ENCODE data around the gene FCN1.

FCN1 gene

DNA sequence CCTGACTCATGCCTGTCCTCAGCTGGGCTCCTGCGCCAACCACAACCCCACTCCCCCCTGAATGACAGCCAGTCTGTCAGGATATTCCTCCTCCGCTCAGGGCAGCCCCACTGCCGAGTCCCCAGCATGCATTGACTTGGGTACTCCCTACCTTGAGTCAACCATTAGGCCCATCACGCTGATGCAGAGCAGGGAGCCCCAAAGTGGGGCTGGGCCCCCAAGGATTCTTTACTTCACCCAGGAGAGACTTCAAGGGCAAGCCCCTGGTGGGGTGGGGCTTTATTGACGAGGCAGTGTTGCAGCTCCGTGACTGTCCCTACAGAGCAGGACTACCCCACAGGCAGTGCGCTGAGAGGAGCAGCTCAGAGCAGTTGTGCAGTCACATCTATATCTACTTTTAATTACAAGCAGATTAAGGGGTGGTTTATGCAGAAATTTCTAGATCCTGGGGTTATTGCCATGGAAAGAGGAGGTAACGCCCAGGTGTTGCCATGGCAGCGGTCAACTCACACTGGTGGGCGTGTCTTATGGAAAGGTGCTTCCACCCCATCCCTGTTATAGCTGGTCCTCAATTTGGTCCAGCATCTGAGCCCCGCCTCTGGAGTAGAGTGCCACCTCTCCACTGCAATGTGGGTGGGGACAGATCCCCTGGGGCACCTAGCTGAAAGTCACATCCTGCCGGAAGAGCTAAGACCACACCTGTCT, 32.1 kb upstream of the FCN1 start:
- Mint-ChIP-seq H3K27ac (no peak overlapping the region), H3K9me3 (peaks cover 7% of the 10 kb centered on the region), H3K4me1 (peaks cover under 1% of the 10 kb centered on the region), H3K27me3 (ENCODE audit: low read depth) (peaks cover 12% of the 10 kb centered on the region), H3K36me3 (ENCODE audit: low read depth) (no peaks in the 10 kb centered on the region), H3K4me3 (no peak overlapping the region)
- TF ChIP-seq, protein P1, sequence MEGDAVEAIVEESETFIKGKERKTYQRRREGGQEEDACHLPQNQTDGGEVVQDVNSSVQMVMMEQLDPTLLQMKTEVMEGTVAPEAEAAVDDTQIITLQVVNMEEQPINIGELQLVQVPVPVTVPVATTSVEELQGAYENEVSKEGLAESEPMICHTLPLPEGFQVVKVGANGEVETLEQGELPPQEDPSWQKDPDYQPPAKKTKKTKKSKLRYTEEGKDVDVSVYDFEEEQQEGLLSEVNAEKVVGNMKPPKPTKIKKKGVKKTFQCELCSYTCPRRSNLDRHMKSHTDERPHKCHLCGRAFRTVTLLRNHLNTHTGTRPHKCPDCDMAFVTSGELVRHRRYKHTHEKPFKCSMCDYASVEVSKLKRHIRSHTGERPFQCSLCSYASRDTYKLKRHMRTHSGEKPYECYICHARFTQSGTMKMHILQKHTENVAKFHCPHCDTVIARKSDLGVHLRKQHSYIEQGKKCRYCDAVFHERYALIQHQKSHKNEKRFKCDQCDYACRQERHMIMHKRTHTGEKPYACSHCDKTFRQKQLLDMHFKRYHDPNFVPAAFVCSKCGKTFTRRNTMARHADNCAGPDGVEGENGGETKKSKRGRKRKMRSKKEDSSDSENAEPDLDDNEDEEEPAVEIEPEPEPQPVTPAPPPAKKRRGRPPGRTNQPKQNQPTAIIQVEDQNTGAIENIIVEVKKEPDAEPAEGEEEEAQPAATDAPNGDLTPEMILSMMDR (IDR thresholded peaks at IDR 0.05; ENCODE audit: unreplicated experiment in 3 of 3): no peak

- TF ChIP-seq, protein P1 (IDR thresholded peaks at IDR 0.05; ENCODE audit: unreplicated experiment in 3 of 3): no peak
- Mint-ChIP-seq H3K9me3 (peaks cover 5% of the 10 kb centered on the region), H3K27ac (no peak overlapping the region), H3K27me3 (ENCODE audit: low read depth) (peaks cover 9% of the 10 kb centered on the region), H3K4me3 (no peak overlapping the region), H3K4me1 (peaks cover 7% of the 10 kb centered on the region), H3K36me3 (ENCODE audit: low read depth) (no peaks in the 10 kb centered on the region)
Observed at GRCh38 chr9:134948149-134948548, 30.4 kb upstream of the FCN1 start.

GRCh38 chr9:134947265-134947955, 29.7 kb upstream of the FCN1 start:
- Mint-ChIP-seq H3K27me3 (ENCODE audit: low read depth) (peaks cover 14% of the 10 kb centered on the region), H3K9me3 (peaks cover 5% of the 10 kb centered on the region), H3K4me1 (peaks cover 14% of the 10 kb centered on the region), H3K36me3 (ENCODE audit: low read depth) (no peaks in the 10 kb centered on the region), H3K4me3 (no peak overlapping the region), H3K27ac (no peak overlapping the region)
- TF ChIP-seq, protein P1 (IDR thresholded peaks at IDR 0.05; ENCODE audit: unreplicated experiment in 3 of 3): no peak

GRCh38 chr9:134946663-134947062, 29.0 kb upstream of the FCN1 start:
- TF ChIP-seq, protein P1 (IDR thresholded peaks at IDR 0.05; ENCODE audit: unreplicated experiment in 3 of 3): no peak
- Mint-ChIP-seq H3K4me3 (no peak overlapping the region), H3K36me3 (ENCODE audit: low read depth) (no peaks in the 10 kb centered on the region), H3K4me1 (peaks cover 18% of the 10 kb centered on the region), H3K27me3 (ENCODE audit: low read depth) (peaks cover 22% of the 10 kb centered on the region), H3K9me3 (no peaks in the 10 kb centered on the region), H3K27ac (no peak overlapping the region)

GRCh38 chr9:134945509-134946275, 28.0 kb upstream of the FCN1 start:
- Mint-ChIP-seq H3K9me3 (no peaks in the 10 kb centered on the region), H3K4me3 (no peak overlapping the region), H3K27ac (no peak overlapping the region), H3K4me1 (peaks cover 18% of the 10 kb centered on the region), H3K27me3 (ENCODE audit: low read depth) (peaks cover 27% of the 10 kb centered on the region), H3K36me3 (ENCODE audit: low read depth) (no peaks in the 10 kb centered on the region)
- TF ChIP-seq, protein P1 (IDR thresholded peaks at IDR 0.05; ENCODE audit: unreplicated experiment in 3 of 3): no peak
